GM23338 (cell line): Measurements from ENCODE around the gene TUFT1. TPM values are rescaled to one million over a fixed set of nuclear protein-coding genes. Genes with fewer than 3 reads are reported as not detected.

Source experiments
- ATAC-seq: fragments of 200-7000 bp; cut with Tn5 transposase; 3 replicates; pipeline ENCODE4 v1.9.1; 2020
- DNase-seq: peaks from one replicate; pipeline ENCODE4 v3.0.0-alpha.2; 2015; ENCODE audit warnings: low spot score
- H2AFZ ChIP-seq: fragments of 200-600 bp; sonication (generic); 2 replicates; pipeline ENCODE4 v1.8.0; 2016; ENCODE audit warnings: antibody characterized with exemption, mild to moderate bottlenecking, moderate library complexity
- H3F3A ChIP-seq: fragments of 200-600 bp; sonication (generic); replicated peaks from 2 replicates; pipeline ENCODE4 v1.8.0; 2017; ENCODE audit warnings: antibody characterized with exemption, mixed run types, low read depth
- H3K27ac ChIP-seq: fragments of 200-600 bp; sonication (generic); 2 replicates; pipeline ENCODE4 v1.6.1; 2016; ENCODE audit warnings: low read depth
- H3K27me3 ChIP-seq: fragments of 200-600 bp; sonication (generic); 2 replicates; pipeline ENCODE4 v1.8.0; 2016; ENCODE audit warnings: mild to moderate bottlenecking, mixed run types, moderate library complexity; ENCODE audit not compliant: insufficient read depth
- H3K36me3 ChIP-seq: fragments of 200-600 bp; sonication (generic); 2 replicates; pipeline ENCODE4 v1.8.0; 2016; ENCODE audit warnings: mild to moderate bottlenecking; ENCODE audit not compliant: insufficient read depth
- H3K4me1 ChIP-seq: fragments of 200-600 bp; sonication (generic); 2 replicates; pipeline ENCODE4 v1.8.0; 2016; ENCODE audit warnings: mild to moderate bottlenecking, moderate library complexity; ENCODE audit not compliant: insufficient read depth
- H3K4me2 ChIP-seq: fragments of 200-600 bp; sonication (generic); 2 replicates; pipeline ENCODE4 v1.7.1; 2017; ENCODE audit warnings: mixed run types
- H3K4me3 ChIP-seq: fragments of 200-600 bp; sonication (generic); 2 replicates; pipeline ENCODE4 v1.6.1; 2016; ENCODE audit warnings: mixed run types
- H3K79me2 ChIP-seq: fragments of 200-600 bp; sonication (generic); replicated peaks from 2 replicates; pipeline ENCODE4 v1.8.0; 2017; ENCODE audit warnings: mild to moderate bottlenecking; ENCODE audit not compliant: insufficient read depth
- H3K9me2 ChIP-seq: fragments of 200-600 bp; sonication (generic); 2 replicates; pipeline ENCODE4 v1.8.0; 2017; ENCODE audit not compliant: insufficient read depth
- H4K20me1 ChIP-seq: fragments of 200-600 bp; sonication (generic); replicated peaks from 2 replicates; pipeline ENCODE4 v1.8.0; 2017; ENCODE audit warnings: mild to moderate bottlenecking; ENCODE audit not compliant: insufficient read depth
- H3K27ac Mint-ChIP-seq: 2 replicates; pipeline ENCODE4 v1.8.0; 2020; ENCODE audit warnings: inconsistent platforms, mild to moderate bottlenecking, moderate library complexity, mixed read lengths
- H3K27me3 Mint-ChIP-seq: 3 replicates; pipeline ENCODE4 v1.8.0; 2022; ENCODE audit warnings: low read depth, mild to moderate bottlenecking, moderate library complexity, mixed read lengths, inconsistent platforms; ENCODE audit not compliant: insufficient read depth, poor library complexity
- H3K36me3 Mint-ChIP-seq: 3 replicates; pipeline ENCODE4 v1.8.0; 2021; ENCODE audit warnings: low read depth, mild to moderate bottlenecking, inconsistent platforms, moderate library complexity, mixed read lengths
- H3K4me1 Mint-ChIP-seq: 3 replicates; pipeline ENCODE4 v1.8.0; 2020; ENCODE audit warnings: mild to moderate bottlenecking, inconsistent platforms, mixed read lengths
- H3K4me3 Mint-ChIP-seq: 3 replicates; pipeline ENCODE4 v1.8.0; 2021; ENCODE audit warnings: moderate library complexity, mild to moderate bottlenecking, inconsistent platforms, mixed read lengths
- H3K9me3 Mint-ChIP-seq: 3 replicates; pipeline ENCODE4 v1.8.0; 2020; ENCODE audit warnings: moderate library complexity, mild to moderate bottlenecking, inconsistent platforms, mixed read lengths
- CREB1 ChIP-seq: fragments of 250-450 bp; sonication (Bioruptor Pico); IDR thresholded peaks from 2 replicates; pipeline ENCODE4 v1.5.0; 2020; ENCODE audit warnings: low read depth, mild to moderate bottlenecking, moderate library complexity
- EZH2 ChIP-seq: fragments of 200-600 bp; sonication (generic); IDR thresholded peaks from one replicate; pipeline ENCODE4 v1.8.0; 2017; ENCODE audit warnings: antibody characterized with exemption, mild to moderate bottlenecking, low read depth; ENCODE audit not compliant: unreplicated experiment
- JUNB ChIP-seq: IDR thresholded peaks from one replicate; pipeline ENCODE4 v1.6.1; 2016; ENCODE audit warnings: antibody characterized with exemption; ENCODE audit not compliant: unreplicated experiment
- NANOG ChIP-seq: IDR thresholded peaks from 2 replicates; pipeline ENCODE4 v1.6.1; 2016; ENCODE audit warnings: antibody characterized with exemption, borderline replicate concordance
- POLR2AphosphoS5 ChIP-seq: IDR thresholded peaks from 2 replicates; pipeline ENCODE4 v1.6.1; 2016; ENCODE audit warnings: antibody characterized with exemption, low read depth
- ZNF114 ChIP-seq: fragments of 250-450 bp; sonication (Bioruptor Pico); IDR thresholded peaks from 2 replicates; pipeline ENCODE4 v1.5.0; 2020; ENCODE audit warnings: mild to moderate bottlenecking, moderate library complexity
- polyA plus RNA-seq: library from polyadenylated mRNA; unstranded; fragments of >200 nt; fragmentation: Nextera tagmentation; extraction: Ambion mirVana; gene quantifications from 2 replicates; pipeline ENCODE4 v1.2.1, GENCODE V29; 2016
- total RNA-seq: library from RNA; depleted of rRNA; stranded (reverse); fragments of >200 nt; shearing (Covaris generic); gene quantifications from 2 replicates; pipeline ENCODE4 v1.2.3, GENCODE V29; 2014
- TF ChIP-seq, protein P1 (sequence below): IDR thresholded peaks from one replicate; pipeline ENCODE4 v1.6.1; 2018; ENCODE audit warnings: antibody characterized with exemption; ENCODE audit not compliant: unreplicated experiment
- TF ChIP-seq, protein P2 (sequence below): fragments of 250-450 bp; sonication (Bioruptor Pico); IDR thresholded peaks from 2 replicates; pipeline ENCODE4 v1.5.0; 2020; ENCODE audit warnings: mild to moderate bottlenecking, moderate library complexity
- TF ChIP-seq, protein P3 (sequence below), 2 experiments: fragments of 200-600 bp in 1 of 2; sonication (generic) in 1 of 2; conservative IDR thresholded peaks; 2 replicates each; pipeline versions ENCODE4 v1.5.1 to v1.6.1; 2016 to 2017; ENCODE audit warnings: antibody characterized with exemption in 2 of 2, low read depth in 2 of 2, mild to moderate bottlenecking in 2 of 2, moderate library complexity in 1 of 2

The TUFT1 gene
- total and polyA plus RNA-seq, 2 experiments from 2014 or later = 6.0 to 11.9 TPM

- TF ChIP-seq, protein P1, sequence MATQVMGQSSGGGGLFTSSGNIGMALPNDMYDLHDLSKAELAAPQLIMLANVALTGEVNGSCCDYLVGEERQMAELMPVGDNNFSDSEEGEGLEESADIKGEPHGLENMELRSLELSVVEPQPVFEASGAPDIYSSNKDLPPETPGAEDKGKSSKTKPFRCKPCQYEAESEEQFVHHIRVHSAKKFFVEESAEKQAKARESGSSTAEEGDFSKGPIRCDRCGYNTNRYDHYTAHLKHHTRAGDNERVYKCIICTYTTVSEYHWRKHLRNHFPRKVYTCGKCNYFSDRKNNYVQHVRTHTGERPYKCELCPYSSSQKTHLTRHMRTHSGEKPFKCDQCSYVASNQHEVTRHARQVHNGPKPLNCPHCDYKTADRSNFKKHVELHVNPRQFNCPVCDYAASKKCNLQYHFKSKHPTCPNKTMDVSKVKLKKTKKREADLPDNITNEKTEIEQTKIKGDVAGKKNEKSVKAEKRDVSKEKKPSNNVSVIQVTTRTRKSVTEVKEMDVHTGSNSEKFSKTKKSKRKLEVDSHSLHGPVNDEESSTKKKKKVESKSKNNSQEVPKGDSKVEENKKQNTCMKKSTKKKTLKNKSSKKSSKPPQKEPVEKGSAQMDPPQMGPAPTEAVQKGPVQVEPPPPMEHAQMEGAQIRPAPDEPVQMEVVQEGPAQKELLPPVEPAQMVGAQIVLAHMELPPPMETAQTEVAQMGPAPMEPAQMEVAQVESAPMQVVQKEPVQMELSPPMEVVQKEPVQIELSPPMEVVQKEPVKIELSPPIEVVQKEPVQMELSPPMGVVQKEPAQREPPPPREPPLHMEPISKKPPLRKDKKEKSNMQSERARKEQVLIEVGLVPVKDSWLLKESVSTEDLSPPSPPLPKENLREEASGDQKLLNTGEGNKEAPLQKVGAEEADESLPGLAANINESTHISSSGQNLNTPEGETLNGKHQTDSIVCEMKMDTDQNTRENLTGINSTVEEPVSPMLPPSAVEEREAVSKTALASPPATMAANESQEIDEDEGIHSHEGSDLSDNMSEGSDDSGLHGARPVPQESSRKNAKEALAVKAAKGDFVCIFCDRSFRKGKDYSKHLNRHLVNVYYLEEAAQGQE = no peak
Observed at GRCh38 chr1:151513626-151514121, 26.4 kb upstream of the TUFT1 start (continued).

DNA sequence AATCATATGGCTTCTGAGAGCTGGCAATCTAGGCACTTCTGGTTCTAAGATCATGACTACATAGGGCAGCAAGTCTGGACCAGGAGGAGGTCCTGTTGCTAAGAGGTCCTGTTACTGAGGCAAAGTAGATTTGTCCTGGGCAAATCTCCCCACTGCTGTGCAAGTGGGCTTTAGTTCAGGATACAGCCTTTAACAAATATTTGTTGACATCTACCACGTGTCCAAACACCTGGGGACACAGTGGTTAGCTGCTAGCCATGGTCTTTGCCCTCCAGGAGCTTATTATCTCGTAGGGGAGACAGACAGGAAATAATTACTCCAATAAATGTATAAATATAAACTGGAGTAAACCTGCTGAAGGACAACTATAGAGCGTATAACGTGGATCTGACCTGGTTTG lies 25.7 kb upstream of the TUFT1 start:
- H3K36me3 ChIP-seq = peaks cover 2% of the 10 kb centered on the region
- peaks cover 7% of the 10 kb centered on the region; the same call in 1 of the 2 replicates for H4K20me1 ChIP-seq
- no peaks in the 10 kb centered on the region for H3K27me3 ChIP-seq
- no peaks in the 10 kb centered on the region for H3K9me2 ChIP-seq
- H3K4me3 ChIP-seq = peak overlapping the region; percentile 91; the same call in 1 of the 2 replicates
- H2AFZ ChIP-seq = no peak overlapping the region
- H3K9me3 Mint-ChIP-seq = no peaks in the 10 kb centered on the region
- peak overlapping the region; percentile 96 for H3K4me2 ChIP-seq
- H3K27ac Mint-ChIP-seq = peak overlapping the region; percentile 98
- peaks cover 5% of the 10 kb centered on the region for H3K27me3 Mint-ChIP-seq
- peak overlapping the region; percentile 85 for H3K4me3 Mint-ChIP-seq
- peaks cover 22% of the 10 kb centered on the region for H3K36me3 Mint-ChIP-seq
- H3K4me1 ChIP-seq = peaks cover 49% of the 10 kb centered on the region
- ATAC-seq (no peak), DNase-seq (no peak)
- H3K4me1 Mint-ChIP-seq = peaks cover 40% of the 10 kb centered on the region
- peaks cover 44% of the 10 kb centered on the region for H3K79me2 ChIP-seq
- H3F3A ChIP-seq = peaks cover 31% of the 10 kb centered on the region
- TF ChIP-seq CREB1 (CRISPR knock-in tag) (no peak), JUNB (no peak), POLR2AphosphoS5 (no peak), NANOG (no peak)
- H3K27ac ChIP-seq = peak overlapping the region; percentile 94

- H3K36me3 Mint-ChIP-seq = peaks cover 30% of the 10 kb centered on the region
- Histone ChIP-seq H3K36me3 (peaks cover 11% of the 10 kb centered on the region), H2AFZ (no peak overlapping the region), H3K27ac (peak overlapping the region; percentile 94), H4K20me1 (peaks cover 7% of the 10 kb centered on the region; the same call in 1 of the 2 replicates), H3K27me3 (no peaks in the 10 kb centered on the region), H3K4me1 (peaks cover 44% of the 10 kb centered on the region), H3F3A (peaks cover 28% of the 10 kb centered on the region), H3K4me2 (no peak overlapping the region), H3K9me2 (no peaks in the 10 kb centered on the region), H3K4me3 (no peak overlapping the region), H3K79me2 (peaks cover 44% of the 10 kb centered on the region)
- ATAC-seq = no peak
- DNase-seq = no peak
- no peak overlapping the region for H3K27ac Mint-ChIP-seq
- H3K9me3 Mint-ChIP-seq = no peaks in the 10 kb centered on the region
- H3K4me1 Mint-ChIP-seq = peaks cover 37% of the 10 kb centered on the region
- H3K27me3 Mint-ChIP-seq = peaks cover 5% of the 10 kb centered on the region
- H3K4me3 Mint-ChIP-seq = no peak overlapping the region
- TF ChIP-seq, protein P2, sequence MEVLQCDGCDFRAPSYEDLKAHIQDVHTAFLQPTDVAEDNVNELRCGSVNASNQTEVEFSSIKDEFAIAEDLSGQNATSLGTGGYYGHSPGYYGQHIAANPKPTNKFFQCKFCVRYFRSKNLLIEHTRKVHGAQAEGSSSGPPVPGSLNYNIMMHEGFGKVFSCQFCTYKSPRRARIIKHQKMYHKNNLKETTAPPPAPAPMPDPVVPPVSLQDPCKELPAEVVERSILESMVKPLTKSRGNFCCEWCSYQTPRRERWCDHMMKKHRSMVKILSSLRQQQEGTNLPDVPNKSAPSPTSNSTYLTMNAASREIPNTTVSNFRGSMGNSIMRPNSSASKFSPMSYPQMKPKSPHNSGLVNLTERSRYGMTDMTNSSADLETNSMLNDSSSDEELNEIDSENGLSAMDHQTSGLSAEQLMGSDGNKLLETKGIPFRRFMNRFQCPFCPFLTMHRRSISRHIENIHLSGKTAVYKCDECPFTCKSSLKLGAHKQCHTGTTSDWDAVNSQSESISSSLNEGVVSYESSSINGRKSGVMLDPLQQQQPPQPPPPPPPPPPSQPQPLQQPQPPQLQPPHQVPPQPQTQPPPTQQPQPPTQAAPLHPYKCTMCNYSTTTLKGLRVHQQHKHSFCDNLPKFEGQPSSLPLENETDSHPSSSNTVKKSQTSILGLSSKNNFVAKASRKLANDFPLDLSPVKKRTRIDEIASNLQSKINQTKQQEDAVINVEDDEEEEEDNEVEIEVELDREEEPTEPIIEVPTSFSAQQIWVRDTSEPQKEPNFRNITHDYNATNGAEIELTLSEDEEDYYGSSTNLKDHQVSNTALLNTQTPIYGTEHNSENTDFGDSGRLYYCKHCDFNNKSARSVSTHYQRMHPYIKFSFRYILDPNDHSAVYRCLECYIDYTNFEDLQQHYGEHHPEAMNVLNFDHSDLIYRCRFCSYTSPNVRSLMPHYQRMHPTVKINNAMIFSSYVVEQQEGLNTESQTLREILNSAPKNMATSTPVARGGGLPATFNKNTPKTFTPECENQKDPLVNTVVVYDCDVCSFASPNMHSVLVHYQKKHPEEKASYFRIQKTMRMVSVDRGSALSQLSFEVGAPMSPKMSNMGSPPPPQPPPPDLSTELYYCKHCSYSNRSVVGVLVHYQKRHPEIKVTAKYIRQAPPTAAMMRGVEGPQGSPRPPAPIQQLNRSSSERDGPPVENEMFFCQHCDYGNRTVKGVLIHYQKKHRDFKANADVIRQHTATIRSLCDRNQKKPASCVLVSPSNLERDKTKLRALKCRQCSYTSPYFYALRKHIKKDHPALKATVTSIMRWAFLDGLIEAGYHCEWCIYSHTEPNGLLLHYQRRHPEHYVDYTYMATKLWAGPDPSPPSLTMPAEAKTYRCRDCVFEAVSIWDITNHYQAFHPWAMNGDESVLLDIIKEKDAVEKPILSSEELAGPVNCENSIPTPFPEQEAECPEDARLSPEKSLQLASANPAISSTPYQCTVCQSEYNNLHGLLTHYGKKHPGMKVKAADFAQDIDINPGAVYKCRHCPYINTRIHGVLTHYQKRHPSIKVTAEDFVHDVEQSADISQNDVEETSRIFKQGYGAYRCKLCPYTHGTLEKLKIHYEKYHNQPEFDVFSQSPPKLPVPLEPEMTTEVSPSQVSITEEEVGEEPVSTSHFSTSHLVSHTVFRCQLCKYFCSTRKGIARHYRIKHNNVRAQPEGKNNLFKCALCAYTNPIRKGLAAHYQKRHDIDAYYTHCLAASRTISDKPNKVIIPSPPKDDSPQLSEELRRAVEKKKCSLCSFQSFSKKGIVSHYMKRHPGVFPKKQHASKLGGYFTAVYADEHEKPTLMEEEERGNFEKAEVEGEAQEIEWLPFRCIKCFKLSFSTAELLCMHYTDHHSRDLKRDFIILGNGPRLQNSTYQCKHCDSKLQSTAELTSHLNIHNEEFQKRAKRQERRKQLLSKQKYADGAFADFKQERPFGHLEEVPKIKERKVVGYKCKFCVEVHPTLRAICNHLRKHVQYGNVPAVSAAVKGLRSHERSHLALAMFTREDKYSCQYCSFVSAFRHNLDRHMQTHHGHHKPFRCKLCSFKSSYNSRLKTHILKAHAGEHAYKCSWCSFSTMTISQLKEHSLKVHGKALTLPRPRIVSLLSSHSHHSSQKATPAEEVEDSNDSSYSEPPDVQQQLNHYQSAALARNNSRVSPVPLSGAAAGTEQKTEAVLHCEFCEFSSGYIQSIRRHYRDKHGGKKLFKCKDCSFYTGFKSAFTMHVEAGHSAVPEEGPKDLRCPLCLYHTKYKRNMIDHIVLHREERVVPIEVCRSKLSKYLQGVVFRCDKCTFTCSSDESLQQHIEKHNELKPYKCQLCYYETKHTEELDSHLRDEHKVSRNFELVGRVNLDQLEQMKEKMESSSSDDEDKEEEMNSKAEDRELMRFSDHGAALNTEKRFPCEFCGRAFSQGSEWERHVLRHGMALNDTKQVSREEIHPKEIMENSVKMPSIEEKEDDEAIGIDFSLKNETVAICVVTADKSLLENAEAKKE = no peak
- TF ChIP-seq, protein P3, sequence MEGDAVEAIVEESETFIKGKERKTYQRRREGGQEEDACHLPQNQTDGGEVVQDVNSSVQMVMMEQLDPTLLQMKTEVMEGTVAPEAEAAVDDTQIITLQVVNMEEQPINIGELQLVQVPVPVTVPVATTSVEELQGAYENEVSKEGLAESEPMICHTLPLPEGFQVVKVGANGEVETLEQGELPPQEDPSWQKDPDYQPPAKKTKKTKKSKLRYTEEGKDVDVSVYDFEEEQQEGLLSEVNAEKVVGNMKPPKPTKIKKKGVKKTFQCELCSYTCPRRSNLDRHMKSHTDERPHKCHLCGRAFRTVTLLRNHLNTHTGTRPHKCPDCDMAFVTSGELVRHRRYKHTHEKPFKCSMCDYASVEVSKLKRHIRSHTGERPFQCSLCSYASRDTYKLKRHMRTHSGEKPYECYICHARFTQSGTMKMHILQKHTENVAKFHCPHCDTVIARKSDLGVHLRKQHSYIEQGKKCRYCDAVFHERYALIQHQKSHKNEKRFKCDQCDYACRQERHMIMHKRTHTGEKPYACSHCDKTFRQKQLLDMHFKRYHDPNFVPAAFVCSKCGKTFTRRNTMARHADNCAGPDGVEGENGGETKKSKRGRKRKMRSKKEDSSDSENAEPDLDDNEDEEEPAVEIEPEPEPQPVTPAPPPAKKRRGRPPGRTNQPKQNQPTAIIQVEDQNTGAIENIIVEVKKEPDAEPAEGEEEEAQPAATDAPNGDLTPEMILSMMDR (conservative IDR thresholded peaks at IDR 0.05; ENCODE audit: low read depth in 2 of 2) = no peak
- no peak for TF ChIP-seq ZNF114 (CRISPR knock-in tag)
- TF ChIP-seq EZH2 = no peak
Observed at GRCh38 chr1:151515265-151515664, 24.8 kb upstream of the TUFT1 start.
